Tibial nerve (tissue), 4 donors: ENCODE results near the gene RASL10A.

ENCODE experiments used
- EP300 ChIP-seq, 2 donors: sonication (generic); formaldehyde crosslinking; IDR thresholded peaks; one replicate each; pipeline ENCODE4 v1.6.1; 2017; ENCODE audit warnings: antibody characterized with exemption in 2 of 2, mild to moderate bottlenecking in 1 of 2
- POLR2A ChIP-seq, 2 donors: fragments of 450-650 bp; IDR thresholded peaks; one replicate each; pipeline ENCODE4 v1.6.1; 2017; ENCODE audit warnings: antibody characterized with exemption in 2 of 2, mild to moderate bottlenecking in 2 of 2, moderate library complexity in 2 of 2
- TF ChIP-seq, protein P1 (sequence below), 5 experiments: fragments of 200-600 bp in 3 of 5; fragments of 450-650 bp in 2 of 5; sonication (generic) in 3 of 5; IDR thresholded peaks; one replicate each; pipeline ENCODE4 v1.5.1; 2016 to 2019; ENCODE audit warnings: antibody characterized with exemption in 5 of 5, mild to moderate bottlenecking in 3 of 5, moderate library complexity in 2 of 5

GRCh38 chr22:29332886-29333496, 17.5 kb upstream of the RASL10A start:
- TF ChIP-seq POLR2A (IDR thresholded peaks at IDR 0.05) (no peak), EP300 (IDR thresholded peaks at IDR 0.05) (no peak)
- TF ChIP-seq, protein P1, sequence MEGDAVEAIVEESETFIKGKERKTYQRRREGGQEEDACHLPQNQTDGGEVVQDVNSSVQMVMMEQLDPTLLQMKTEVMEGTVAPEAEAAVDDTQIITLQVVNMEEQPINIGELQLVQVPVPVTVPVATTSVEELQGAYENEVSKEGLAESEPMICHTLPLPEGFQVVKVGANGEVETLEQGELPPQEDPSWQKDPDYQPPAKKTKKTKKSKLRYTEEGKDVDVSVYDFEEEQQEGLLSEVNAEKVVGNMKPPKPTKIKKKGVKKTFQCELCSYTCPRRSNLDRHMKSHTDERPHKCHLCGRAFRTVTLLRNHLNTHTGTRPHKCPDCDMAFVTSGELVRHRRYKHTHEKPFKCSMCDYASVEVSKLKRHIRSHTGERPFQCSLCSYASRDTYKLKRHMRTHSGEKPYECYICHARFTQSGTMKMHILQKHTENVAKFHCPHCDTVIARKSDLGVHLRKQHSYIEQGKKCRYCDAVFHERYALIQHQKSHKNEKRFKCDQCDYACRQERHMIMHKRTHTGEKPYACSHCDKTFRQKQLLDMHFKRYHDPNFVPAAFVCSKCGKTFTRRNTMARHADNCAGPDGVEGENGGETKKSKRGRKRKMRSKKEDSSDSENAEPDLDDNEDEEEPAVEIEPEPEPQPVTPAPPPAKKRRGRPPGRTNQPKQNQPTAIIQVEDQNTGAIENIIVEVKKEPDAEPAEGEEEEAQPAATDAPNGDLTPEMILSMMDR (IDR thresholded peaks at IDR 0.05): no peak
